HEK293 (cell line): Measurements from ENCODE around the gene RBP7.
A peak's percentile ranks its signal among the peaks of the same experiment; 100 is the strongest.

ENCODE experiments used
- CTCF ChIA-PET: fragments of 350-600 bp; formaldehyde crosslinking; extraction: SDS; loops from one replicate; lab custom pipeline; 2021; ENCODE audit warnings: antibody characterized with exemption; lab: Yijun Ruan, JAX
- POLR2A ChIA-PET: fragments of 300-600 bp; formaldehyde crosslinking; extraction: SDS; loops from one replicate; lab custom pipeline; 2020; ENCODE audit warnings: antibody characterized with exemption, inconsistent platforms; lab: Yijun Ruan, JAX
- H3K27ac ChIP-seq: fragments of 200-500 bp; sonication (Bioruptor generic); 2 replicates; pipeline ENCODE4 v1.5.1; 2014; ENCODE audit warnings: low read depth, low read length, control low read depth, inconsistent platforms; ENCODE audit errors: extremely low read depth
- H3K36me3 ChIP-seq, 2 experiments: fragments of 200-500 bp in 1 of 2; sonication (Bioruptor generic) in 1 of 2; 1 replicate in 1 of 2; 2 replicates in 1 of 2; pipeline ENCODE4 v1.5.1; 2014 to 2017; ENCODE audit warnings: inconsistent platforms in 2 of 2, low read length in 2 of 2; ENCODE audit not compliant: control insufficient read depth in 2 of 2, insufficient read depth in 1 of 2
- H3K4me1 ChIP-seq: fragments of 200-500 bp; sonication (Bioruptor generic); 2 replicates; pipeline ENCODE4 v1.5.1; 2014; ENCODE audit warnings: mild to moderate bottlenecking, low read length, inconsistent platforms; ENCODE audit not compliant: control insufficient read depth, insufficient read depth
- H3K4me3 ChIP-seq: 2 replicates; pipeline ENCODE4 v1.5.1; 2011; ENCODE audit warnings: low read depth, mild to moderate bottlenecking, control low read depth, low read length, moderate library complexity
- H3K9me3 ChIP-seq: fragments of 200-500 bp; sonication (Bioruptor generic); 2 replicates; pipeline ENCODE4 v1.5.1; 2014; ENCODE audit warnings: low read depth, low read length, inconsistent platforms; ENCODE audit not compliant: control insufficient read depth, insufficient read depth
- KLF1 ChIP-seq: fragments of 450-650 bp; formaldehyde crosslinking; IDR thresholded peaks from 2 replicates; pipeline ENCODE4 v1.5.1; 2016; ENCODE audit warnings: missing biosample characterization, missing genetic modification characterization
- KLF10 ChIP-seq: fragments of 450-650 bp; IDR thresholded peaks from 2 replicates; pipeline ENCODE4 v1.5.1; 2018; ENCODE audit warnings: missing biosample characterization, mild to moderate bottlenecking, missing genetic modification characterization
- KLF7 ChIP-seq: fragments of 450-650 bp; formaldehyde crosslinking; IDR thresholded peaks from 2 replicates; pipeline ENCODE4 v1.5.1; 2016; ENCODE audit warnings: missing biosample characterization, missing genetic modification characterization, borderline replicate concordance
- KLF8 ChIP-seq: fragments of 450-650 bp; formaldehyde crosslinking; IDR thresholded peaks from 2 replicates; pipeline ENCODE4 v1.5.1; 2016; ENCODE audit warnings: missing biosample characterization, missing genetic modification characterization
- KLF9 ChIP-seq: fragments of 450-650 bp; formaldehyde crosslinking; IDR thresholded peaks from 2 replicates; pipeline ENCODE4 v1.5.1; 2016; ENCODE audit warnings: missing biosample characterization, missing genetic modification characterization, low read depth
- MZF1 ChIP-seq: fragments of 450-650 bp; formaldehyde crosslinking; IDR thresholded peaks from 2 replicates; pipeline ENCODE4 v1.5.1; 2017; ENCODE audit warnings: missing biosample characterization, missing genetic modification characterization, borderline replicate concordance
- OSR2 ChIP-seq: fragments of 450-650 bp; formaldehyde crosslinking; IDR thresholded peaks from 2 replicates; pipeline ENCODE4 v1.5.1; 2016; ENCODE audit warnings: missing biosample characterization, missing genetic modification characterization
- SP3 ChIP-seq: fragments of 450-650 bp; formaldehyde crosslinking; IDR thresholded peaks from 2 replicates; pipeline ENCODE4 v1.5.1; 2016; ENCODE audit warnings: missing biosample characterization, missing genetic modification characterization
- TRIM28 ChIP-seq: IDR thresholded peaks from 2 replicates; pipeline ENCODE4 v1.6.1; 2011; ENCODE audit warnings: low read length, control low read depth, borderline replicate concordance
- YY1 ChIP-seq: fragments of 450-650 bp; formaldehyde crosslinking; IDR thresholded peaks from 2 replicates; pipeline ENCODE4 v1.5.1; 2018; ENCODE audit warnings: missing biosample characterization, missing genetic modification characterization
- ZBTB20 ChIP-seq: fragments of 450-650 bp; formaldehyde crosslinking; IDR thresholded peaks from 2 replicates; pipeline ENCODE4 v1.5.1; 2016; ENCODE audit warnings: missing biosample characterization, missing genetic modification characterization
- ZBTB48 ChIP-seq: fragments of 450-650 bp; formaldehyde crosslinking; IDR thresholded peaks from 2 replicates; pipeline ENCODE4 v1.5.1; 2016; ENCODE audit warnings: missing biosample characterization, missing genetic modification characterization
- ZEB2 ChIP-seq: fragments of 450-650 bp; formaldehyde crosslinking; IDR thresholded peaks from 2 replicates; pipeline ENCODE4 v1.5.1; 2016; ENCODE audit warnings: missing biosample characterization, missing genetic modification characterization
- ZFP69B ChIP-seq: fragments of 450-650 bp; formaldehyde crosslinking; IDR thresholded peaks from 2 replicates; pipeline ENCODE4 v1.5.1; 2016; ENCODE audit warnings: missing biosample characterization, missing genetic modification characterization
- ZNF214 ChIP-seq: fragments of 450-650 bp; formaldehyde crosslinking; IDR thresholded peaks from 2 replicates; pipeline ENCODE4 v1.5.1; 2017; ENCODE audit warnings: missing biosample characterization, mild to moderate bottlenecking, missing genetic modification characterization, borderline replicate concordance
- ZNF335 ChIP-seq: fragments of 450-650 bp; formaldehyde crosslinking; conservative IDR thresholded peaks from 2 replicates; pipeline ENCODE4 v1.5.1; 2016; ENCODE audit warnings: missing biosample characterization, missing genetic modification characterization
- ZNF423 ChIP-seq: fragments of 450-650 bp; formaldehyde crosslinking; IDR thresholded peaks from 2 replicates; pipeline ENCODE4 v1.5.1; 2016; ENCODE audit warnings: missing biosample characterization, missing genetic modification characterization
- ZNF426 ChIP-seq: fragments of 450-650 bp; formaldehyde crosslinking; IDR thresholded peaks from 2 replicates; pipeline ENCODE4 v1.5.1; 2017; ENCODE audit warnings: missing biosample characterization, missing genetic modification characterization, mild to moderate bottlenecking, inconsistent platforms, moderate library complexity
- ZNF529 ChIP-seq: fragments of 450-650 bp; formaldehyde crosslinking; IDR thresholded peaks from 2 replicates; pipeline ENCODE4 v1.5.1; 2017; ENCODE audit warnings: missing genetic modification characterization, missing biosample characterization; ENCODE audit not compliant: insufficient replicate concordance
- ZNF549 ChIP-seq: fragments of 450-650 bp; IDR thresholded peaks from 2 replicates; pipeline ENCODE4 v1.5.1; 2018; ENCODE audit warnings: missing biosample characterization, missing genetic modification characterization, mild to moderate bottlenecking, inconsistent platforms, moderate library complexity
- ZNF623 ChIP-seq: fragments of 450-650 bp; formaldehyde crosslinking; IDR thresholded peaks from 2 replicates; pipeline ENCODE4 v1.5.1; 2016; ENCODE audit warnings: missing biosample characterization, missing genetic modification characterization
- ZNF670 ChIP-seq: fragments of 450-650 bp; formaldehyde crosslinking; IDR thresholded peaks from 2 replicates; pipeline ENCODE4 v1.5.1; 2016; ENCODE audit warnings: missing biosample characterization, missing genetic modification characterization, low read depth
- ZNF707 ChIP-seq: fragments of 450-650 bp; formaldehyde crosslinking; IDR thresholded peaks from 2 replicates; pipeline ENCODE4 v1.5.1; 2016; ENCODE audit warnings: missing biosample characterization, missing genetic modification characterization
- ZSCAN16 ChIP-seq: fragments of 450-650 bp; formaldehyde crosslinking; IDR thresholded peaks from 2 replicates; pipeline ENCODE4 v1.5.1; 2016; ENCODE audit warnings: missing biosample characterization, missing genetic modification characterization
- TF ChIP-seq, protein P1 (sequence below): fragments of 450-650 bp; formaldehyde crosslinking; IDR thresholded peaks from 2 replicates; pipeline ENCODE4 v1.5.1; 2016; ENCODE audit warnings: missing biosample characterization, missing genetic modification characterization
- TF ChIP-seq, protein P2 (sequence below): fragments of 450-650 bp; formaldehyde crosslinking; IDR thresholded peaks from 2 replicates; pipeline ENCODE4 v1.5.1; 2016; ENCODE audit warnings: missing biosample characterization, missing genetic modification characterization
- TF ChIP-seq, protein P3 (sequence below): fragments of 450-650 bp; formaldehyde crosslinking; IDR thresholded peaks from 2 replicates; pipeline ENCODE4 v1.5.1; 2016; ENCODE audit warnings: missing biosample characterization, missing genetic modification characterization
- TF ChIP-seq, protein P4 (sequence below): fragments of 450-650 bp; formaldehyde crosslinking; IDR thresholded peaks from 2 replicates; pipeline ENCODE4 v1.5.1; 2016; ENCODE audit warnings: missing biosample characterization, missing genetic modification characterization

The RBP7 gene

DNA sequence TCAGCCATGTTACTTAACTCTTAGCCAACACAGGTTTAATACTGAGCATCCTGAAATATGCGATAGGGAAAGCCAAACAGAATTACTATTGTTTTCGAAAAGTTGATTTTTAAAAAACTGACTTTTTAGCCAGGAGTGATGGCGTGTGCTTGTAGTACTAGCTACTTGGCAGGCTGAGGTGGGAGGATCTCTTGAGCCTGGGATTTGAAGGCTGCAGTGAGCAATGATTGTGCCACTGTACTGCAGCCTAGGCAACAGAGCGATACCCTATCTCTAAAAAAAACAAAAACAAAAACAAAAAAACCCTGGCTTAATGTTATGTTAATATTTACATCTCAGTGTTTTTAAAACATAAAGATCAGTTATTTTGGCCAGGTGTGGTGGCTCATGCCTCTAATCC, 37.0 kb upstream of the RBP7 start (continued):
- TF ChIP-seq, protein P1, sequence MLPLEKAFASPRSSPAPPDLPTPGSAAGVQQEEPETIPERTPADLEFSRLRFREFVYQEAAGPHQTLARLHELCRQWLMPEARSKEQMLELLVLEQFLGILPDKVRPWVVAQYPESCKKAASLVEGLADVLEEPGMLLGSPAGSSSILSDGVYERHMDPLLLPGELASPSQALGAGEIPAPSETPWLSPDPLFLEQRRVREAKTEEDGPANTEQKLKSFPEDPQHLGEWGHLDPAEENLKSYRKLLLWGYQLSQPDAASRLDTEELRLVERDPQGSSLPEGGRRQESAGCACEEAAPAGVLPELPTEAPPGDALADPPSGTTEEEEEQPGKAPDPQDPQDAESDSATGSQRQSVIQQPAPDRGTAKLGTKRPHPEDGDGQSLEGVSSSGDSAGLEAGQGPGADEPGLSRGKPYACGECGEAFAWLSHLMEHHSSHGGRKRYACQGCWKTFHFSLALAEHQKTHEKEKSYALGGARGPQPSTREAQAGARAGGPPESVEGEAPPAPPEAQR (tag by site-specific recombination), result no peak
- TF ChIP-seq, protein P2, sequence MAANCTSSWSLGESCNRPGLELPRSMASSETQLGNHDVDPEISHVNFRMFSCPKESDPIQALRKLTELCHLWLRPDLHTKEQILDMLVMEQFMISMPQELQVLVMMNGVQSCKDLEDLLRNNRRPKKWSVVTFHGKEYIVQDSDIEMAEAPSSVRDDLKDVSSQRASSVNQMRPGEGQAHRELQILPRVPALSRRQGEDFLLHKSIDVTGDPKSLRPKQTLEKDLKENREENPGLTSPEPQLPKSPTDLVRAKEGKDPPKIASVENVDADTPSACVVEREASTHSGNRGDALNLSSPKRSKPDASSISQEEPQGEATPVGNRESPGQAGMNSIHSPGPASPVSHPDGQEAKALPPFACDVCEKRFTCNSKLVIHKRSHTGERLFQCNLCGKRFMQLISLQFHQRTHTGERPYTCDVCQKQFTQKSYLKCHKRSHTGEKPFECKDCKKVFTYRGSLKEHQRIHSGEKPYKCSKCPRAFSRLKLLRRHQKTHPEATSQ (tag by site-specific recombination), result no peak
- TF ChIP-seq ZNF214 (tag by site-specific recombination) (no peak), YY1 (no peak)
- TF ChIP-seq, protein P3, sequence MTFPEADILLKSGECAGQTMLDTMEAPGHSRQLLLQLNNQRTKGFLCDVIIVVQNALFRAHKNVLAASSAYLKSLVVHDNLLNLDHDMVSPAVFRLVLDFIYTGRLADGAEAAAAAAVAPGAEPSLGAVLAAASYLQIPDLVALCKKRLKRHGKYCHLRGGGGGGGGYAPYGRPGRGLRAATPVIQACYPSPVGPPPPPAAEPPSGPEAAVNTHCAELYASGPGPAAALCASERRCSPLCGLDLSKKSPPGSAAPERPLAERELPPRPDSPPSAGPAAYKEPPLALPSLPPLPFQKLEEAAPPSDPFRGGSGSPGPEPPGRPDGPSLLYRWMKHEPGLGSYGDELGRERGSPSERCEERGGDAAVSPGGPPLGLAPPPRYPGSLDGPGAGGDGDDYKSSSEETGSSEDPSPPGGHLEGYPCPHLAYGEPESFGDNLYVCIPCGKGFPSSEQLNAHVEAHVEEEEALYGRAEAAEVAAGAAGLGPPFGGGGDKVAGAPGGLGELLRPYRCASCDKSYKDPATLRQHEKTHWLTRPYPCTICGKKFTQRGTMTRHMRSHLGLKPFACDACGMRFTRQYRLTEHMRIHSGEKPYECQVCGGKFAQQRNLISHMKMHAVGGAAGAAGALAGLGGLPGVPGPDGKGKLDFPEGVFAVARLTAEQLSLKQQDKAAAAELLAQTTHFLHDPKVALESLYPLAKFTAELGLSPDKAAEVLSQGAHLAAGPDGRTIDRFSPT (tag by site-specific recombination), result no peak
- TF ChIP-seq, all 188 proteins: peak for 0

DNA sequence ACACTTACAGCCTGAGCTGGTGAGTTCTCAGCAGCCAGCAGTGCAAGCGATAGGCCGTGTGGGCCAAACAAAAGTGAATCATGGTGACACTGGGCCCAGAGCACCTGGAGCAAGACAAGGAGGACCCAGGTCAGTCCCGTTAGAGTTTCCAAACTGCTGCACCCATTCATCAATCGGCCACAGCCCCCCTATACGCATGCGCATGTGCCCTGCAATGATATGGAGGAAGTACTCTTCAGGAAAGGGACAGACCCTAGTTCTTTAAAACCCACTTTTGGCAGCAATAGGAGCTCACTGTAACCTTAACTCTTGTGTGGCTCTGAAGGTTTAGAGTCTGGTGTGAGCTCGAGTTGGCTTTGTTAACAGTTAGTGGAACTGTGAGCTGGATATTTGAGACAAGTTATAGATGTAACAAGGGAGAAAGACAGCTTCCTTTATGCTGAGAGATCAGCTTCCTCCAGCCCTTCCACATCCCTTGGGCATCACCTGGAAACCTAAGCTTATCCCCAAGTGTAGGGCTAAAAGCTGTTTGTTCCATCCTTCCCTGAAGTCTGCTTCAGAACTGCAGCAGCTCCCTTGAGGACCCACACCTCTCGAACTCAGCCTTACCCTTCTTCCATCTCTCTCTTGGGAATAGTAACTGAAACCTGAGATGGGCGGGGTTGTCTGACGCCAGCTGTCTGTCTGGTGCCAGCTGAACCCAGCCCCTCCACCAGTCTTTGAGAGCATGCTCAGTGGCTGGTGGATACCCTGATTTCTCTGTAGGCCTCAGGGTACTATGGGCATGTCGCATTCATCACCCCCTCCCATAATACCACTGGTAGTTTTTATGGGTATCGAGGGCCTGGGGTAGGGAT, 36.1 kb upstream of the RBP7 start:
- H3K36me3 ChIP-seq, result no peaks in the 10 kb centered on the region
- H3K4me3 ChIP-seq, result no peak overlapping the region
- no peak overlapping the region for H3K27ac ChIP-seq
- POLR2A ChIA-PET, result interaction anchor here (0.6 to 0.9 kb wide), 4 partner anchors 9 to 23 kb away, joined by 3 to 4 read pairs (median 3); partner anchors contain the start of genes LZIC and NMNAT1
- no peaks in the 10 kb centered on the region for H3K9me3 ChIP-seq
- 0 out of 2 replicates have a peak, but pooled peaks cover 4% of the 10 kb centered on the region for H3K4me1 ChIP-seq
- CTCF ChIA-PET, result interaction anchor here (0.6 to 3.0 kb wide), 4 partner anchors 11 to 414 kb away, joined by 3 to 15 read pairs (median 3); partner anchors contain the start of gene NMNAT1
- TF ChIP-seq, protein P4, sequence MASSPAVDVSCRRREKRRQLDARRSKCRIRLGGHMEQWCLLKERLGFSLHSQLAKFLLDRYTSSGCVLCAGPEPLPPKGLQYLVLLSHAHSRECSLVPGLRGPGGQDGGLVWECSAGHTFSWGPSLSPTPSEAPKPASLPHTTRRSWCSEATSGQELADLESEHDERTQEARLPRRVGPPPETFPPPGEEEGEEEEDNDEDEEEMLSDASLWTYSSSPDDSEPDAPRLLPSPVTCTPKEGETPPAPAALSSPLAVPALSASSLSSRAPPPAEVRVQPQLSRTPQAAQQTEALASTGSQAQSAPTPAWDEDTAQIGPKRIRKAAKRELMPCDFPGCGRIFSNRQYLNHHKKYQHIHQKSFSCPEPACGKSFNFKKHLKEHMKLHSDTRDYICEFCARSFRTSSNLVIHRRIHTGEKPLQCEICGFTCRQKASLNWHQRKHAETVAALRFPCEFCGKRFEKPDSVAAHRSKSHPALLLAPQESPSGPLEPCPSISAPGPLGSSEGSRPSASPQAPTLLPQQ (tag by site-specific recombination), result 0 out of 2 replicates have a peak, but pooled peaks have one; percentile 34
- TF ChIP-seq ZNF529 (tag by site-specific recombination), result no peak
- no peak for TF ChIP-seq OSR2 (tag by site-specific recombination)
- TF ChIP-seq ZBTB20 (tag by site-specific recombination), result peak; percentile 51; the same call in 1 of the 2 replicates
- no peak for TF ChIP-seq ZNF426 (tag by site-specific recombination)
- TF ChIP-seq TRIM28, result 0 out of 2 replicates have a peak, but pooled peaks have one; percentile 11
- no peak for TF ChIP-seq ZNF549 (tag by site-specific recombination)
- TF ChIP-seq ZEB2, result 0 out of 2 replicates have a peak, but pooled peaks have one; percentile 42
- TF ChIP-seq KLF7 (tag by site-specific recombination), result peak; percentile 84; the same call in 1 of the 2 replicates
- no peak for TF ChIP-seq ZFP69B (tag by site-specific recombination)
- no peak for TF ChIP-seq ZNF623 (tag by site-specific recombination)
- TF ChIP-seq MZF1 (tag by site-specific recombination), result no peak
- no peak for TF ChIP-seq SP3 (tag by site-specific recombination)
- TF ChIP-seq ZNF335 (tag by site-specific recombination), result peak; percentile 31
- TF ChIP-seq KLF9 (tag by site-specific recombination), result peak; percentile 35; the same call in 1 of the 2 replicates
- TF ChIP-seq ZSCAN16 (tag by site-specific recombination), result 0 out of 2 replicates have a peak, but pooled peaks have one; percentile 28
- peak; percentile 45; the same call in 1 of the 2 replicates for TF ChIP-seq ZNF423 (tag by site-specific recombination)
- peak; percentile 72 for TF ChIP-seq KLF8 (tag by site-specific recombination)
- peak; percentile 97 for TF ChIP-seq KLF1 (tag by site-specific recombination)
- TF ChIP-seq KLF10 (tag by site-specific recombination), result peak; percentile 58
- no peak for TF ChIP-seq ZNF670 (tag by site-specific recombination)
- TF ChIP-seq ZNF707 (tag by site-specific recombination), result no peak
- TF ChIP-seq ZBTB48 (tag by site-specific recombination), result peak; percentile 83
